Adrenal gland (tissue), 5 donors: ENCODE measurements around the gene CCDC183.

Source experiments
- POLR2A ChIP-seq, 2 donors: fragments of 450-650 bp; IDR thresholded peaks; one replicate each; pipeline ENCODE4 v1.6.1; 2017; ENCODE audit warnings: antibody characterized with exemption in 2 of 2, mild to moderate bottlenecking in 2 of 2, moderate library complexity in 1 of 2
- TF ChIP-seq, protein P1 (sequence below), 6 experiments: fragments of 450-650 bp in 4 of 6; fragments of 200-600 bp in 2 of 6; sonication (generic) in 1 of 6; IDR thresholded peaks; 1 replicate in 5 of 6; 2 replicates in 1 of 6; pipeline versions ENCODE4 v1.5.1 to v1.8.0; 2016 to 2021; ENCODE audit warnings: antibody characterized with exemption in 6 of 6, mild to moderate bottlenecking in 2 of 6, moderate library complexity in 1 of 6
- donor health status: DM: no; HTN: no; CAD: no.

DNA sequence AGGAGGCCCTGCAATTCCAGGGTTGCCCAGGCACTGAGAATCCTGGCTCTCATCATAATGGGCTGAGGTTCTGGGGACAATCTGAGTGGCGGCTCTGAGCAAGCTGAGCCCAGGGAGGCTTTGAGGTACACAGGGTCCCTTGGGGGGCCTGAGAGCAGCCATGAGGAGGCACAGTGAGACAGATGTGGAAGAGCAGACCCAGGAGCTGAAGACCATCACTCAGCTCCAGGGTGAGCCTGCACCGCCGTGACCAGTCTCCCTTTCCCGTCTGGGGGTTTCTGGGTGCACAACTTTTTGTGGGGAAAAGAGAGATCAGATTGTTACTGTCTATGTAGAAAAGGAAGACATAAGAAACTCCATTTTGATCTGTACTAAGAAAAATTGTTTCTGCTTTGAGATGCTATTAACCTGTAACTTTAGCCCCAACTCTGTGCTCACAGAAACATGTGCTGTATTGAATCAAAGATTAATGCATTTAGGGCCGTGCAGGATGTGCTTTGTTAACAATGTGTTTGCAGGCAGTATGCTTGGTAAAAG lies at the start of gene CCDC183:
- TF ChIP-seq, protein P1, sequence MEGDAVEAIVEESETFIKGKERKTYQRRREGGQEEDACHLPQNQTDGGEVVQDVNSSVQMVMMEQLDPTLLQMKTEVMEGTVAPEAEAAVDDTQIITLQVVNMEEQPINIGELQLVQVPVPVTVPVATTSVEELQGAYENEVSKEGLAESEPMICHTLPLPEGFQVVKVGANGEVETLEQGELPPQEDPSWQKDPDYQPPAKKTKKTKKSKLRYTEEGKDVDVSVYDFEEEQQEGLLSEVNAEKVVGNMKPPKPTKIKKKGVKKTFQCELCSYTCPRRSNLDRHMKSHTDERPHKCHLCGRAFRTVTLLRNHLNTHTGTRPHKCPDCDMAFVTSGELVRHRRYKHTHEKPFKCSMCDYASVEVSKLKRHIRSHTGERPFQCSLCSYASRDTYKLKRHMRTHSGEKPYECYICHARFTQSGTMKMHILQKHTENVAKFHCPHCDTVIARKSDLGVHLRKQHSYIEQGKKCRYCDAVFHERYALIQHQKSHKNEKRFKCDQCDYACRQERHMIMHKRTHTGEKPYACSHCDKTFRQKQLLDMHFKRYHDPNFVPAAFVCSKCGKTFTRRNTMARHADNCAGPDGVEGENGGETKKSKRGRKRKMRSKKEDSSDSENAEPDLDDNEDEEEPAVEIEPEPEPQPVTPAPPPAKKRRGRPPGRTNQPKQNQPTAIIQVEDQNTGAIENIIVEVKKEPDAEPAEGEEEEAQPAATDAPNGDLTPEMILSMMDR (IDR thresholded peaks at IDR 0.05) = no peak
- no peak for TF ChIP-seq POLR2A (IDR thresholded peaks at IDR 0.05)
